PFSK-1 (cell line): ENCODE results near the gene PPFIA1.

Source experiments
- FOXP2 ChIP-seq: optimal IDR thresholded peaks from 2 replicates; pipeline ENCODE3; 2011; ENCODE audit warnings: borderline replicate concordance, control low read depth, inconsistent platforms; ENCODE audit not compliant: insufficient read depth; ENCODE audit errors: extremely low read length, extremely low read depth
- POLR2AphosphoS5 ChIP-seq: IDR thresholded peaks from 2 replicates; pipeline ENCODE4 v1.6.1; 2012; ENCODE audit warnings: low read depth, mild to moderate bottlenecking, control low read depth, low read length, moderate library complexity
- SIN3A ChIP-seq: IDR thresholded peaks from 2 replicates; pipeline ENCODE4 v1.6.1; 2012; ENCODE audit warnings: mild to moderate bottlenecking, low read length, moderate library complexity, borderline replicate concordance; ENCODE audit not compliant: insufficient read depth
- TAF1 ChIP-seq: IDR thresholded peaks from 2 replicates; pipeline ENCODE4 v1.6.1; 2012; ENCODE audit warnings: low read length, control low read depth, borderline replicate concordance; ENCODE audit not compliant: insufficient read depth
- TF ChIP-seq, protein P1 (sequence below), 2 experiments: IDR thresholded peaks; 2 replicates each; pipeline versions ENCODE4 v1.6.1 to v1.8.0; 2011 to 2012; ENCODE audit warnings: low read depth in 2 of 2, low read length in 2 of 2, control low read depth in 1 of 2, inconsistent platforms in 1 of 2, mild to moderate bottlenecking in 1 of 2, moderate library complexity in 1 of 2; ENCODE audit not compliant: insufficient read depth in 1 of 2

Gene PPFIA1

DNA sequence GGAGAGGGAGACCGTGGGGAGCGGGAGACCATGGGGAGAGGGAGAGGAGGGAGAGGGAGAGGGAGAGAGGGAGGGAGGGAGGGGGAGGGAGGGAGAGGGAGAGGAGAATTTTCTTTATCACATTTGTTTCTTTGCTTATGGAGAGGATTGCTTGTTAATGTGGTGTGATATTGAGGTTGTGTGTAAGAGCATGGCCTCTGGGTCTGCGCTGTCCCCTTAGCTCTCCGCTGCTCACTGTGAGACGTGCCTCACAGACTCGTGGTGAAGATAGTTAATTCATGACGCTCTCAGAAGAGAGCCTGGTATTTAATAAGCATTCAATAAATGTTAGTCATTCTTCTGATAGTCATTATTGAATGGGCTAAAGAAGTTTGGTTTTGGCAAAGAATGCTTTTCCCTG lies 26.2 kb downstream of the PPFIA1 start:
- TF ChIP-seq SIN3A (no peak), POLR2AphosphoS5 (no peak), FOXP2 (no peak), TAF1 (no peak)
- TF ChIP-seq, protein P1, sequence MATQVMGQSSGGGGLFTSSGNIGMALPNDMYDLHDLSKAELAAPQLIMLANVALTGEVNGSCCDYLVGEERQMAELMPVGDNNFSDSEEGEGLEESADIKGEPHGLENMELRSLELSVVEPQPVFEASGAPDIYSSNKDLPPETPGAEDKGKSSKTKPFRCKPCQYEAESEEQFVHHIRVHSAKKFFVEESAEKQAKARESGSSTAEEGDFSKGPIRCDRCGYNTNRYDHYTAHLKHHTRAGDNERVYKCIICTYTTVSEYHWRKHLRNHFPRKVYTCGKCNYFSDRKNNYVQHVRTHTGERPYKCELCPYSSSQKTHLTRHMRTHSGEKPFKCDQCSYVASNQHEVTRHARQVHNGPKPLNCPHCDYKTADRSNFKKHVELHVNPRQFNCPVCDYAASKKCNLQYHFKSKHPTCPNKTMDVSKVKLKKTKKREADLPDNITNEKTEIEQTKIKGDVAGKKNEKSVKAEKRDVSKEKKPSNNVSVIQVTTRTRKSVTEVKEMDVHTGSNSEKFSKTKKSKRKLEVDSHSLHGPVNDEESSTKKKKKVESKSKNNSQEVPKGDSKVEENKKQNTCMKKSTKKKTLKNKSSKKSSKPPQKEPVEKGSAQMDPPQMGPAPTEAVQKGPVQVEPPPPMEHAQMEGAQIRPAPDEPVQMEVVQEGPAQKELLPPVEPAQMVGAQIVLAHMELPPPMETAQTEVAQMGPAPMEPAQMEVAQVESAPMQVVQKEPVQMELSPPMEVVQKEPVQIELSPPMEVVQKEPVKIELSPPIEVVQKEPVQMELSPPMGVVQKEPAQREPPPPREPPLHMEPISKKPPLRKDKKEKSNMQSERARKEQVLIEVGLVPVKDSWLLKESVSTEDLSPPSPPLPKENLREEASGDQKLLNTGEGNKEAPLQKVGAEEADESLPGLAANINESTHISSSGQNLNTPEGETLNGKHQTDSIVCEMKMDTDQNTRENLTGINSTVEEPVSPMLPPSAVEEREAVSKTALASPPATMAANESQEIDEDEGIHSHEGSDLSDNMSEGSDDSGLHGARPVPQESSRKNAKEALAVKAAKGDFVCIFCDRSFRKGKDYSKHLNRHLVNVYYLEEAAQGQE (IDR thresholded peaks at IDR 0.05; ENCODE audit: insufficient read depth in 1 of 2, low read depth in 2 of 2, low read length in 2 of 2): no peak

DNA sequence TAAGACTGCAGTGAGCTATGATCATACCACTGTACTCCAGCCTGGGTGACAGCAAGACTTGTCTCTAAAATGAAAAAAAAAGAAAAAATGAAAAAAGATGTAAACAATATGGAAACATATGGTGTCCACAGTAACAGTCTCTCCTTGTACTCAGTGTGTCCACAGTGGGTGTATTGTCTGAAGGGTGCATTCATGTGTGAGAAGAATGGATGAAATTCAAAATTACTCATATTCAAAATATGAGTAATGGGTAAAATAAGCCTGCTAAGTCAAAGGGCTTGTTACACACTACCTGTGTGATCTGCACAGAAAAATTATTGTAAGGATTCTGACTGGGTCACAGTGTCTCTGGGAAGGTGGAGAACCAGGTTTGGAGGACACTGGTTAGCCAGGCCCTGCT lies 26.9 kb downstream of the PPFIA1 start:
- TF ChIP-seq FOXP2 (no peak), TAF1 (no peak), POLR2AphosphoS5 (no peak), SIN3A (no peak)

DNA sequence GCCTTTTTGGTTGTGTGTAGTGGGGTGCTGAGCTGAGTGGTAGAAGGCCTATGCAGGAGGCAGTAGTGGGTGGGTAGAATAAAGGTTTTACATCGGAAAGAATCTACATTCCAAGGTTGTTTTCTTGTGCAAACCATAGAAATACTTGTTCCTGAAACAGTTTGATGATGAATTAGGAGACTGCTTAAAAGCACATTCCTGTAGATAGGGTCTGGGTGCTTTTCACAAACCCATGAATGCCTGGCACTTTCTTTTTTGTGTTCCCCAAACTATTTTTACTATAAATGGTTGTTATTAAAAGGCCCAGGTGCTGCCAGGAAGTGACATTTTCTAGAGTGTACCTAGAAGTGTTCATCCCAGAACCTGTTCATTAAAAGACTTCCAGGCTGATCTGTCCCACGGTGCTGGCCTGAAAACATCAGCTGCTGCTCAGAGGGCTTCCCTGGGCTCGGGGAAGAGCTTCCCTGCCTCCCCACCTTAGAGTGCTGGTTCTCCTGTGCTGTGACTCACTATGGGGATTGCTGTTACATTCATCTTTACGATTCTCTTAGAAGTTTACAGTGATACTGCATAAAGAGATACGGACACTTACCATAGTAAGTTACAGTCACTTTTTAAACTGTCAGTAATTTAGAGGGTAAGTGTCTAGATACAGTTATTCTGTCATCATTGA lies 27.9 kb downstream of the PPFIA1 start:
- TF ChIP-seq, protein P1 (IDR thresholded peaks at IDR 0.05; ENCODE audit: insufficient read depth in 1 of 2, low read depth in 2 of 2, low read length in 2 of 2): no peak
- TF ChIP-seq FOXP2 (no peak), TAF1 (no peak), SIN3A (no peak), POLR2AphosphoS5 (no peak)

DNA sequence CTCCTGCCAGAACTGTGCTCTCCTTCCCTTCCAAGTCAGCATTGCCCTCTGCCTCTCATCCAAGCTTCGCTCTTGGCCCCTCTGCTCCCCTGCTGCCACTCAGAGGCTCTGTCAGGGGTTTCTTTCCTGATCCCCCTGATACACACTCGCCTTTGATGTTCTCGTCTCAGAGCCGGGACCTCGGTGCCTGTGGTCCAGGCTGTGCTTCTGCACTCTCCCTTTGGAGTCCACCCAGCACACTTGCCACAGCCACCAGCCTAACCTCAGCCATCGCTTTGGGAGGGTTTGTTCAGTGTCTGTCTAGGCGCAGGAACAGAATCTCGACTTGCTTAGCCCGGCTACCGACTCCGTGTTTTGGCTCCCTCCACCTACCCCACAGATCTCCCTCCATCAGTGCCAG lies 29.1 kb downstream of the PPFIA1 start:
- no peak for TF ChIP-seq FOXP2
- TF ChIP-seq TAF1: no peak
- TF ChIP-seq SIN3A: no peak
- TF ChIP-seq, protein P1 (IDR thresholded peaks at IDR 0.05; ENCODE audit: insufficient read depth in 1 of 2, low read depth in 2 of 2, low read length in 2 of 2): no peak
- no peak for TF ChIP-seq POLR2AphosphoS5

DNA sequence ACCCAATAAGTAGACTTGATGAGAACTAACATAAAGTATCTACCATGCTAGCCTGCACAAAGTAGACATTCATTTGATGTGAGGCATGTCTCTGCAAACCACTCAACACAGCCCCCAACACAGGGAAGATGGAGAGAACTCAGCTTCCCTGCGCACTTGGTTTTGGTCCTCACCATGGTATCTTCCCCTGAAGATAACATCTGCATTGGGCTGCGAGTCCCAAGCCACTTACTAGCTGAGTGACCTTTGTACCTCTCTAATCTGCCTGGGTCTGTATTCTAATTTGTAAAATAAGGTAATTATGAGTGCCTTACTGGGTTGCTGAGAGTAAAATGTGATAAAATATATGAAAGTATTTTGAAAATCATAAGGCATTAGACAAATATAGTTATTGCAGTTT lies 30.7 kb downstream of the PPFIA1 start:
- no peak for TF ChIP-seq POLR2AphosphoS5
- TF ChIP-seq SIN3A: no peak
- TF ChIP-seq TAF1: no peak
- TF ChIP-seq, protein P1 (IDR thresholded peaks at IDR 0.05; ENCODE audit: insufficient read depth in 1 of 2, low read depth in 2 of 2, low read length in 2 of 2): no peak
- TF ChIP-seq FOXP2: no peak
